Skin of body (tissue), 2 donors: ENCODE results near the gene GSDME. TPM values are rescaled to one million over a fixed set of nuclear protein-coding genes. Genes with fewer than 3 reads are reported as not detected.

Source experiments
- DNase-seq: peaks from one replicate; lab custom pipeline; 2025; lab: John Stamatoyannopoulos, UW
- total RNA-seq: library from RNA; depleted of rRNA; stranded (reverse); fragments of >200 nt; gene quantifications from one replicate; pipeline ENCODE4 v1.2.3, GENCODE V29; 2014

GSDME gene
- total RNA-seq, 1 donor from 2014 or later, result 6.9 TPM

DNA sequence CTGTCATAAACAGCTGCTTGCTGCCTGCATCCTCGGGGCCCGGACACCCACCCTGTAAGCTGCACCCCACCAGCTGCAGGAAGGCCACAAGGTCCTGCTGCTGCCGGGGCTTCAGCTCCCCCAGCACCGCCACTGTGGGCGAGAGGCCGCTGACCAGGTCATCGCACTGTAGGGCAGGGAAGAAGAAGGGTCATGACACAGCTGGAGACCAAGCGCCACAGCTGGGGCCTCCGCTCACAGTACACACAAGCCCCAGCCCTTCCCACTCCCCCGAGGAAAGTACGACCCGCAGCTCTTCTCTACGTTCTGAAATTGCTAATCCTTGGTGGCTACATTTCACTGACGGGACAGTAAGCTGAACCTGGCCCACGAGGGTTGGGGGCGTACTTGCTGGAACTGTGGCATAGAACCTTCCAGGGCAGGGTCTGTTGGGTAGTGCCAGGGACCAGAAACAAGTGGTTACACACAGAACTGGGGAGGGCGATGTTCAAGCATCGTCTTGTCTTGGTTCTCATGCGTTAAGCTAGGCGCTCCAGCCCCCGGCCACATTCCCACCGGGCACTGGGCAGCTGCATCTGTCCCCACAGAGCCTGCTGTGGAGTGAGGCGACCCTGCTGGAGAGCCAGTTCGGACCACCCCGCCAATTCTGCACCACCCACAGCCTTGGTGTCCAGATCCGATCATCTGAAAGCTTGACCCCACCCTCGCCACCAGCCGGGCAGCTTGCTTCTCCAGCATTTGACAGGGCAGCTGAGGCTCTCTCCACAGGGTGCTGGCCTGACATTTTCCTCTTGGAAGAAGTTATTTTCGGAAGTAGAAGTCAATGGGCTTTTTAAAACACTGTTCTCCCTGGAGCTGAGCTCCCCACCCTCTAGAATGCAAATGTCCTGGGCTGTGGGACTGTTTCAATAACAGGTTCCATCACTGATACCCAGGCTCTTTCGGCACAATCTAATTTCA is 50.8 kb downstream of the GSDME start:
- DNase-seq, result no peak

DNA sequence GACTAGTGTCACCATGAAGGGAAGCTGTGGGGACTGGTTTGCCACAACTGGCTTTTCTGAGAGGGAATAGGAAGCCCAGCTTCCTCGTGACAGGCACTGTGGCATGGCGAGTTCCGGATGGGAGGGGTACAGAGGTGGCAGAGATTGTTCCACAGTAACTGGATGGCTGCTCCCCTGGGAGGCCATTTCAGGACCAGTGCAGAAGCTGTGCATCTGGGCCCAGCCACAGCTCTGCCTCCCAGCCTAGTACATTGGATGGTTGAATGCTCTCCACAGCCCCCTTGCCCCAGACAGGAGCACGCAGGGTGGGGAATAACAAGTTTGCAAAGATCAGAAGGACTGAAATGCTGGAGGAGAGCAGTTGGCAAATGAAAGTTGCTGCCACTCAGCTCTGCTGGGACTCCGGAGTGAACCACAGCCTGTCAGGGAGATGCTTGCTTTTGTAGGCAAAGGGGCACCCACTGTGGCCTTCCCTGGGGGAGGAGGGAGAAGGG is 51.8 kb downstream of the GSDME start:
- no peak for DNase-seq

DNA sequence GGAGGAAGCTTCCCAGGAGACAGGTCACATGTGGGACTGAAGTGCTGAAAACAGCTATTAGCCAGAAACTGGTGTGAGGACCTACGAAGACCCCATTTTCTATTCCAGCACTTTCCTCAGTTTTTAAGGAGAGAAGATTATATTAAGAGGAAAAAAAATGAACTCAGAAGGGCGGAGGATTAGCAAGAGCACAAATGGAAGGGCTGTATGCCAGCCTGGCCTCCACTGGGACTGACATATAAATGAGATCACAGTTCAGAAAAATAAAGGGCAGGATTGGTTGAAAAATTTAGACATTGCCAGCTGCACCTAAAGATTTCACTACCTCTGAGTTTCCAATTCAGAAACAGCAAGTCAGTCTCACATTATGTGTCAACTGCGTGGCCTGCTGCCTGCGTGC is 53.0 kb downstream of the GSDME start:
- no peak for DNase-seq

DNA sequence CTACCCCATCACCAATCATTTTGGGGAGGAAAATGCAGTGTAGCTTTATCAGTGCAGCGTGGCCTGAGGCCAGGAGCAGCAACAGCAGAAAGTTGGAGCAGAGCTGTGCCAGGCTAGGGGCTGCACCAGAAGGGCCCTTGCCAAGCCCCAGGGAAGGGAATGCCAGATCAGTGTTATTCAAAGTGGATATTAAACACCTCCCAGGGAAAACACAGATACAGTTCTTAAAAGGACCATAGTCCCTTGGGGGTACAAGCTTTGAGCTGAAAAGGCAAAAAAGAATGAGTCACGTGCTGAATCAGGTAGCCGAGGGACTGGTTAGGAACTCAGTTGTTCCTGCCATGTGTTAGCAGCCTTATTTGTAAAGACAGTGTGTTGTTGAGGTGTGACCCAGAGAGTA is 54.0 kb downstream of the GSDME start:
- DNase-seq, result no peak

DNA sequence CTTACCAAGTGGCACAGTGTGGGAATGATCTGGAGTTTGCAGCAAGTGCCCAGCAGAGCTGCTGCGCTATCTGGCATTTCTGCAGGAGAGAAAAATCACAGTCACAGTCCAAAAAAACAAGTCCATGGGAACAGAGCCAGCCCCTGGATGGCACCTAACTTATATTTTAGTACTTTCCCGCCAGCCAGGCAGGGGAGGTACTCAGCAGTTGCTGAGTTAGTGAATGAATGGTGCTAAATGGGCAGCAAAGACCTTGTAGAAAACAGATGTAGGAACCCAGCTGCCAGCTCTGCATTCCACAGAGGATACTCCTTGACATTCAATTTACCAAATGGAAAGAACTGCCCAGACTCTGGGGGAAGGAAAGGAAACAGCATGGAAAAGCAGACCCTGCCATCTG is 54.5 kb downstream of the GSDME start:
- DNase-seq, result no peak

DNA sequence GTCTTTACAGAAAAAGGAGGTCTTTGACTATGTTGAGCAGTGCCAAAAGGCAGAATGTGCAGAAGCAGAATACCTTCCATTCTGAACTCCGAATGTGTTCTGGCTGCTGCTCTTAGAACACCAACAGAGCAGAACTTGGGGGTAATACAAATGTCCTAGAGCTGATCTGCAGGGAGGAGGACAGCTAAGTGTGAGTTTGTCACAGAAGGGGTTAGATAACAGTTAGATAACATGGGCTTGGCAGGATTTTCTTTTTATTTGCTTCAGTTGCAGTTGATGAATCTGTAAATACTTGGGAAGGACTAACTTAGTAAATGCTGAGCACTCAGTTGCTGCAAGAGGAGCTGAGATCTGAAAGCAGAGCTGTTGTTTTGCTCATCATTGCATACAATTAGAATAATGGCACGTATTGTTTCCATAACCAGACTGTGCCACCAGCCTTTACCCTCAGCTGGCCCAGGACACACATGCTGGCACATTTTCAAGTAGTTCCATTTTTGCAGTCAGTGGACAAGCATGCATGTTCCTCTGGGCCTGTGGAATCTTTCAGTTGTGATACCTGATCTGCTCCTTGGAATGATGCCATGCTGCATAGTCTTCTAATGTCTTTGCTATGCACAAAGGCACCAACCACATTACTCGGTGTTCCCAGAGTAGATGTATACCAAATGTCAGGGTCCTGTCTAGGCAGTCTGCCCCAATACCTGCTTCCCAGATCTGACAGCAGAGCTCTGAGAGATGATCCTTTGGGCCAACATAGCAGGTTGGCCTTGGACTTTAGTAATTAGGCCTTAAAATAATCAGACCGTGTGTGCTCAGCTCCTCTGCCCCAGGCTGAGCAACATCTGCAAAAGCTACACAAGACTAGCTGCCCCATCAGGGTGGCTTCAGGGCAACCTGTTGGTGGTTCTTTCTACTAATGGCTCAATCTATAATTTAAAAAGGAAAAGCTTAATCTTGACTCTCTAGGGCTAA is 55.7 kb downstream of the GSDME start:
- DNase-seq, result peak; percentile 39

DNA sequence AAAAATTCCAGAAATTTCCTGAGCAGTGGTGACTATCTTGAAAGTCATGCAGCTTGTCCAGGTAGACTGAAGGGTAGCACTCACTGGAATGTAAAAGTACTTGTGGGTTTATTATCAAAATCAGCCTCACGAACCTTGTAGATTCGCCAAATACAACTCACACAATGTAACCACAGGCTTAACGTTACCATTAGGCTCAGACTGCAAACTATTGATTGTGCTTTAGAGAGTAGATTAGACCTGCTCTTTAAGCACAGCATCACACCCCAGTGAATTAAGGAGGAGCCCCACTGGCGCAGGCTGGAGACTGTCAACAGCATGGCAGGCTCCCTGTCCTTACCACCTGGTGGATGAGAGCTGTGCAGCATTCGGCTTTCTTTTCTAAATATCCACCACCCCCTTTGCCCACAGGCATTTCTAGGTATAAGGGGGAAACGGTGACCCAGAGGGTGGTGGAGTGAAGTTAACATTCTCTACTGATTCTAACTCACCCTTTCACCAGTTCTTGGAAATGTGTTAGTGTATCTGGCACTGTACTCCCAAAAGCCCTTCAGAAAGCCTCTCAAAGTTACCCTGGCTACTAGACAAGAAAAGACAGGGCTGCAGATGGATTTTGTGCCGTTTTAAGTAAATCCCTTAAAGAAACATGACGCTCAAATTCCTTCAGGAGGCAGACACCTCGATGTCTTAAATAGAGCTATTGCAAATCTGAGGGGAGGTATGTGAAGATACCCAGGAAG is 56.6 kb downstream of the GSDME start:
- DNase-seq, result no peak

DNA sequence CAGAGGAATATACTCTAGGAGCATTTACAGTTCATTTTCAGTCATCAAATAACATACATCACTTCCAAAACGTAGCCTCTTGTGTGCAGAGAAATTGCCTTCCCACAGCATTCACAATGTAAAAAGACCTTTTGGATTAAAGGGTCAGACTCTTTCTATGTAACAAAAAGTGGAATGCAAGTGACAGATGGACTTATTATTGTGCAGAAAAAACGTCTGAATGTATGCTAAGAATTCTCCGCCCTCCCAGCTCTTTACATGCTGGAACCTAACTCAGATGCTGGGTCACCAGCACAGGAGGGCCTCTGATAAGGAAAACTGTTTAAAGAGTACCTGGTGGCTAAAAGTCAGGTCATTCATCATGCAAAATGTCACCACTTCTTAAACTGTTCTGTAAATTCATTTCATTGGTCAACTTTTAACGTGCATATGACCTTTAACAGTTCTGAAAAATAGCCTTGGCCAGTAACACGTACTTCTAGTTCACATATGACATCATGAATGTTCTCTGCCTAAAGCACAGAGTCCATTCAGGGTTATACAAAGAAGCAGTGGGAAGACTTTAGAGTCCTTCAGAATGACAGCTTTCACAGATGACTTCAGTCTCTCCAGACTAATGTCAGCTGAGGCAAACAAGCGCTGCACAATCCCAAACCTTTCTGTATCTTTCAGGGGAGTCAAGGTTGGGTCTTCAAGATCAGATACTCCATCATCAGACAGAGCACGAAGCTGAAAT is 58.6 kb downstream of the GSDME start:
- no peak for DNase-seq

DNA sequence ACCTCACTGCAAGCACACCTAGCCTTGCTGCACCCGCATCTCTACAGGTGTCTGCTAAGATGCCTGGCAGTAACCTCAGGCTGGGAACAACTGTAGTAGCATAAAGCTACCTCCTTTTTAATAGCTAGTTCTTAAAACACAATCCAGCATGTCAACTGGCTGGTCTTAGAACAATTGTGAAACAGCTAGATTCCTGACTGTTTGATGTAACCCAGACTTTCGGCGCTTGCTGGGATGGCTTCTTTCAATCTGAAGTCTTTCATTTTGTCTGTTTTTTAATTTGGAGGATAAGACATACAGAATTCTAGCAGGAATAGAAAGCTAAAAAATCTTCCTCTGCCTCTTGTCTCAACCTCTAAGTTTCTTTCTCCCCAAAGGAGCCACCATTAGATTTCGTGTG is 59.8 kb downstream of the GSDME start:
- no peak for DNase-seq

DNA sequence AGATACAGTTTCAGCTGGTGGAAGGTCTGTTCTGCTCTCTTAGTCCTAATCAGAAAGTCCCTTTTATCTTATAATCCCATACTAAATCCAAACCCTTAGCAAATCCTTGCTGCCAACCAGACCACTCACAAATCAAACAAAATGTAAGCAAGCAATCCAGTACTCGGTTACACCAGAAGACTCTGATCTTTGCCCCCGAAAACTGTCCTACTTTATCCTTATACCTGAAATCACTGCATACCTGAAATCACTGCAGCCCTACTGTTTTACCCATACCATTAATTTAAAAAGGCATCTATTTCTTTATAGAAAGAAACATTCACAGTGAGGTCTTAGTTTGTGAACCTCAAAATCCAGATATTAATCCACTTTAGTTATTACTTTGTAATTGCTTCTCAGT is 64.7 kb downstream of the GSDME start:
- DNase-seq, result no peak

DNA sequence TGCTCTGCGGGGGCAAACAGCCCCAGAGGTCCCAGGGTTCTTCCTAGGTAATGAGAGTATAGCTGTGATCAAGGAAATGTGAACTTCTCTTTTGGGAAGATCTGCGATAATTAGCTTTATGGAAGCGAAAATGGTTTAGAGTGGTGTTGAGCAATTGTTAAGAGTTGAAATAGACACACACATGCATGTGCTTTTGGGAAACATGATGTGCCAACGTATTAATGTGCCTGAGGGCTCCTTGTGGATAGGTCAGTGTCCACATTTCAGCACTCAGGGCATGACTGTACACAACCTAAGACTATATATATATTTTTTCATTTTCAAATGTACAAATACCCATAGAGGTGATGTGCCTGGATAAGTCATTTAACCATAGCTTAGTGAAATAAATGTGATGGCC is 67.0 kb downstream of the GSDME start:
- DNase-seq, result no peak

DNA sequence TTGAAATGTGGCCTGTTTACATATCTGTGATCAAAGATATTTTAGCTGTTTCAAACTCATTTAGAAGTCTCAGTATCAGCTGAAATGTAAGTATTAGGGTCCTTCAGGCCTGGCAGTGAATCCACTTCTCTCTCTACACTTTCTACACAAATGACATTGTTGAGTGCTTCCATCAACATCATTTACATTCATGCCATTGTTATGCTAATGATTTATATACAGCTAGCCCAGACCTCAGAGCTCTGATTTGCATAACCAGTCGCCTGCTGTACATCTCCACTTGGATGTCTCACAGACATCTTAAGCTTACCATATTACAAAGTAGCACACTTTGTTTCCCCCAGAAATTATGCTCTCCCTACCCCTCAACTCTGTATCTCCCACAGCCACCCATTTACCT is 71.6 kb downstream of the GSDME start:
- no peak for DNase-seq

DNA sequence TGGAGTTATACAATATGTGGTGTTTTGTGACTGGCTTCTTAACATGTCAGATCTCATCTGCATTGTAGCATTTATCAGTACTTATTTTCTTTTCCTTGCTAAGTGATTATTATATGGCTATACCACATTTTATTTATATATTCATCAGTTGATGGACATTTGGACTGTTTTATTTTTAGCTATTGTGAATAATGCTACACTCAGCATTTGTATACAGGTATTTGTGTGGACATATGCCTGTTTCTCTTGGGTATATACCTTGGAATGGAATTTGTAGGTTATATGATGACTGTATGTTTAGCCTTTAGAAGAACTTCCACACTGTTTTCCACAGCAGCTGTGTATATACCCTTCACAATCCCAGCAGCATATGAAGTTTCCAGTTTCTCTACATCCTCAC is 86.5 kb downstream of the GSDME start:
- DNase-seq, result no peak

DNA sequence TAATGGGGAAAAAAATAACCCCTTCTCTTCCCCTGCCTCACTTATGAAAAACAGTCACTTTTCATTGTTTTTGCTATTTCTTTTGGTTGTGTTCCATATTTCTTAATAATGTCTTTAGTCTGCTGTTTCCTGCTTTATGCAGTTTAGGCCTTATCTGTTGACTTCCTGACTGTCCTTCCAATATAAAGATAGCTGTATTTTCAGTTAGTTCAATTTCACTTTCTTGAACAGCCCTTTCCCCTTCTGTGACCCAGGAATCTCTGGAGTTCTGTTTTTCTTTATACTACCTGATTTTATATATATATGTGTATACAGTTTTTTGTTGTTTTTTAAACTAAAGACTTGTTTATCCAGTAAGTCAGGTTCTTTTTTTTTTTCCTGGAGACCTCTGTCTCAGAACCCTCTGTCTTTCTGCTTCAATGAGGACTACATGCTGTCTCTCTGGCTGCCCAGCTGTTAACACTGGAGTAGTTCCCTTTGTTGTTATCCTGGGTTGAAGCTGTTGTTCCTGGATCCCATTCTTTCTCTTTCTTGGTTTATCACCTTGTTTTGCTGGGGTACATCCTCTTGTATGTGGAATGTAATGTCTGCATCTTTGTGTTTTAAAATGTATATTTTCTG is 87.2 kb downstream of the GSDME start:
- no peak for DNase-seq

DNA sequence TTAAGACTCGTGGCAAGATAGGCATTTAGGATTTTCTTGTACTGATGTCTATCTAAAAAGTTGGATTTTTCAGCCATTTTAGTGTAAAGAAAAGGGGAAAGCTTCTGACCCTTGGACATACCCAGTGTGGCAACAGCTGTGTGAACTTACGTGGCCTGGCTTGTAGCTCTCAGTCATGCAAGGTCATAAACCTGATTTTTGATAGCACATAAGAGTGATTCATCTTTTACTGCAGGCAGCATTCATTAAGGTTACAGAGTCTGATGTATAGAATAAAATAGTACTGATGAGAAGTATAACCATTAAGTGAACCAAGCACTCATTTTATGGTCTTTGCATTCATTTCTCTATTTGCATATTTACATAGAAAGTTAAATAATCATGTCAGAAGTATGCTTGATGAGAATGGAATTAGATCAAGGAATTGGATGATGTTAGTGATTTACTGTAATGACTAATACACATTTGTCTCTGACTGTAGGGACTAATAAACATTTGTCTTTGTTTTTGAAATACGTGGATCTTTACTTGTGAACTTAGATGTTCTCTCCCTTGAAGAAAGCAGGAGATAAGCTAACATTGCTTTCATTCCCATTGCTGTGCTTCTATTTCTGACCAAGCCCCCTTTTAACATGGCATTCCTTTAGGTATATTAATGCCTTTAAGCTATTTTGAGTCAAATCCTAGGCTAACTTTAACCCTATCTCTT is 88.2 kb downstream of the GSDME start:
- DNase-seq, result no peak

DNA sequence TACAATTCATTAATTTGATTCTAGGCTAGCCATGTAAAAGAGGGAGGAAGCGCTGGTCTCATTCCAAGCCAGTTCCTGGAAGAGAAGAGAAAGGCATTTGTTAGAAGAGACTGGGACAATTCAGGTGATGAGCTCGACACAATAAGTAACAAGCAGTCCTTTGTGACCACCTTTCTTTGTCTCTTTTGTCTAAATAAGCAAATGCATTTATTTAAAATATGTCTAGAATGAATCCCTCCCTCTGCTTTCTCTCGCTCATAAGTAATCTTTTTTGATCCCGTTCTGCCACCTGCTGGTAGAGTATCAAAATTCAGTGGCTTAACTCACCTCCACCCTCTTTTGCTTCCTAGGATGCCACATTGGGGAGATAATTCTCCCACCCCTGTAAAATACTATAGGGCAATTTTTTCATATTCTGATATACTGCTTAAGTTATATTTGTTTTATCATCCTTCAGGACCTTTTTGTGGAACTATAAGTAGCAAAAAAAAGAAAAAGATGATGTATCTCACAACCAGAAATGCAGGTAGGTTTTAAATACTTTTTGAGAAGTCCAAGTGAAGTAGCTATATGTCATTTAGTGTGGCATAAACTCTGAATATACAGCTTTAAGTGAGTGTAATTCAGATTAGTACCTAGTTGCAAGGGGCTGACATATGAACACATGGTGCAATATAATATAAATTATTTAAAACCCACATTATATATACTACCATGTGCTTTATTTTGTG is 91.5 kb downstream of the GSDME start:
- peak; percentile 15 for DNase-seq

DNA sequence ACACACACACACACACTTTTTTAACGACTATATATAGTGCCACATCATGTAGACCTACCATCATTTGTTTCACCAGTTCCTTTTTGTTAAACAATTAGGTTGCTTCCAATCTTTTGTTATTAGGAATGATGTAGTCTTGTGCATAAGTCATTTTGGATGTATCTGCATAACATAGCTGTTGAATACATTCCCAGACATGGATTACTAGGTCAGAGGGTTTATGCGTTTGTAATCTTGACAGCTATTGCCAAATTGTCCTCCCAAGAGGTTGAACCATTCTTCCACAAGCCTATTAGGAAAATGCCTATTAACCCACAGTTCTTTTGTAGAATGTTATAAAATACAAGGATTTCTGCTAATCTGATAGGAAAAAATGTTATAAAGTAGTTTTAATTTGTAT is 96.7 kb downstream of the GSDME start:
- DNase-seq, result peak; percentile 14

DNA sequence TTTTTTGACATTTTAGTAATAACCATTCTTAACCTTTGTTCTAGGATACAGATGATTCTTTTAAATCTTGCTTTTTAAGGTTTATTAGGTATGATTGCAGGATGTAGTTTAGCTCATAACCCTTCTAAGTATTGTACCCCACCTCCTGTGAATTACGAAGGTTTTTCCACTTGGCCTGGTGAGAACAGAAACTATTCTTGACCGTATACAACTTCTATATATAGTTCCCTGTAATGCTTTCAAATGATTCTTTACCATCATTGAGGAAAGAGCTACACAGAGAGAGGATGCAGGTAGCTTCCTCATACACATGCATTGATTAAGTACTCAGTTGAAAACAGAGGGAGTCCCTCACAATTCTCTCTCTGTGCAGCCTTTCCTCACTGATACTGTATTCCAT is 97.8 kb downstream of the GSDME start:
- no peak for DNase-seq

DNA sequence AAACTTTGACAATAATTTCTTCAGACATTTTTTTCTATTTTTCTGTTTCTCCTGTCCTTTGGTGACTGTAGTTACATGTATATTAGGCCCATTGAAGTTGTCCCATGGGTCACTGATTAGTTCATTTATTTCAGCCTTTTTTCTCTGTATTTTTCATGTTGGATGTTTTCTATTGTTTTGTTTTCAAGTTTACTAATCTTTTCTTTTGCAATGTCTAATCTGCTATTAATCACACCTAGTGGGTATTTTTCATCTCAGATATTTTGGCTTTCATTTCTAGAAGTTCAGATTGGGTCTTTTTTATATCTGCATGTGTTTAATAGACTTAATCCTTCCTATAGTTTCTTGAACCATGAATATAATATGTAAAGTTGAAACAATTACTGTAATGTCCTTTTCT is 99.3 kb downstream of the GSDME start:
- DNase-seq, result no peak
